Measurements from ENCODE around the gene ITIH2. TPM values are rescaled to one million over a fixed set of nuclear protein-coding genes. Genes with fewer than 3 reads are reported as not detected.
"Not testable (repeated sequence)": the region's sequence is repeated elsewhere in the genome, so short reads cannot be mapped to it uniquely, and the experiment has no call there.

The ITIH2 gene
- 1,000 to 10,000 TPM in 1 of 2 donors, 100 to 1,000 TPM in 1; 598 to 1,345 TPM for total RNA-seq
- 100 to 1,000 TPM; 261 to 467 TPM for polyA plus RNA-seq

DNA sequence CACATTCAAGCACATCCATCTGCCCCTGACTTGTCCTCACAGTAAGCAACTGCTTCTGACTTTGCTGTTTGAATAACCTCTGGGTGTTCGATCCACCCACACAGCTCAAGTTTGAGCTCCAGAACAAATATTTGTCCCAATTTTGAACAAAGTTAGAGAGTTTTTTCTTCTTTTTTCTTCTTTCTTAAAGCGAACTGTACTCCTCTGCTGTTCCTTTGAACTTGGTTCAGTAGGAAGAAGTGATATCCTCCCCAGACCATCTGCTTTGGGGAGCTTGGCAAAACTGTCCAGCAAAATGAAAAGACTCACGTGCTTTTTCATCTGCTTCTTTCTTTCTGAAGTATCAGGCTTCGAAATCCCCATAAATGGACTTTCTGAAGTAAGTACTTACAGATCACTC lies at the start of gene ITIH2:
ITIH2 (plus strand) TSS at position 177 of the 400 bp plus-strand sequence; CDS start at position 296, 119 bp downstream.
- Histone ChIP-seq H3K9me3 (ENCODE audit: control insufficient read depth in 4 of 4, low read length in 3 of 4) (no peaks in the 10 kb centered on the region), H3K27me3 (ENCODE audit: control insufficient read depth in 4 of 4, insufficient read depth in 4 of 4, low read length in 3 of 4) (no peaks in the 10 kb centered on the region), H3K9ac (ENCODE audit: low read depth in 1 of 2, low read length in 2 of 2) (peak within 1 kb of the TSS; percentile 52 to 59), H3K36me3 (ENCODE audit: control insufficient read depth in 4 of 4, insufficient read depth in 3 of 4, low read depth in 1 of 4, low read length in 3 of 4) (no peaks in the 10 kb centered on the region), H3K27ac (ENCODE audit: low read depth in 1 of 2, low read length in 2 of 2) (peak within 1 kb of the TSS; percentile 46), H3K4me3 (ENCODE audit: low read depth in 1 of 3, low read length in 3 of 3) (peak within 1 kb of the TSS; percentile 71 to 93 (median 82)), H3K4me1 (ENCODE audit: control insufficient read depth in 4 of 4, insufficient read depth in 4 of 4, low read length in 3 of 4) (peaks cover 9 to 57% (median 42%) of the 10 kb centered on the region in 4 donors)
- 24% methylated on average over 4 of the region's 4 CpGs for WGBS
- no peak for TF ChIP-seq GABPA (IDR thresholded peaks at IDR 0.05 in 1 of 2, conservative IDR thresholded peaks at IDR 0.05 in 1 of 2)
- TF ChIP-seq SP1 (IDR thresholded peaks at IDR 0.05) = peak; percentile 13
- no peak for TF ChIP-seq JUND (IDR thresholded peaks at IDR 0.05)
- TF ChIP-seq, protein P1, sequence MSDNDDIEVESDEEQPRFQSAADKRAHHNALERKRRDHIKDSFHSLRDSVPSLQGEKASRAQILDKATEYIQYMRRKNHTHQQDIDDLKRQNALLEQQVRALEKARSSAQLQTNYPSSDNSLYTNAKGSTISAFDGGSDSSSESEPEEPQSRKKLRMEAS (IDR thresholded peaks at IDR 0.05) = peak; percentile 35
- peak; percentile 23 for TF ChIP-seq ZBTB33 (IDR thresholded peaks at IDR 0.05)
- no peak for TF ChIP-seq RAD21 (IDR thresholded peaks at IDR 0.05)
- TF ChIP-seq FOXA2 (IDR thresholded peaks at IDR 0.05) = no peak
- TF ChIP-seq RXRA (IDR thresholded peaks at IDR 0.05) = peak; percentile 17 to 52
- TF ChIP-seq, protein P2, sequence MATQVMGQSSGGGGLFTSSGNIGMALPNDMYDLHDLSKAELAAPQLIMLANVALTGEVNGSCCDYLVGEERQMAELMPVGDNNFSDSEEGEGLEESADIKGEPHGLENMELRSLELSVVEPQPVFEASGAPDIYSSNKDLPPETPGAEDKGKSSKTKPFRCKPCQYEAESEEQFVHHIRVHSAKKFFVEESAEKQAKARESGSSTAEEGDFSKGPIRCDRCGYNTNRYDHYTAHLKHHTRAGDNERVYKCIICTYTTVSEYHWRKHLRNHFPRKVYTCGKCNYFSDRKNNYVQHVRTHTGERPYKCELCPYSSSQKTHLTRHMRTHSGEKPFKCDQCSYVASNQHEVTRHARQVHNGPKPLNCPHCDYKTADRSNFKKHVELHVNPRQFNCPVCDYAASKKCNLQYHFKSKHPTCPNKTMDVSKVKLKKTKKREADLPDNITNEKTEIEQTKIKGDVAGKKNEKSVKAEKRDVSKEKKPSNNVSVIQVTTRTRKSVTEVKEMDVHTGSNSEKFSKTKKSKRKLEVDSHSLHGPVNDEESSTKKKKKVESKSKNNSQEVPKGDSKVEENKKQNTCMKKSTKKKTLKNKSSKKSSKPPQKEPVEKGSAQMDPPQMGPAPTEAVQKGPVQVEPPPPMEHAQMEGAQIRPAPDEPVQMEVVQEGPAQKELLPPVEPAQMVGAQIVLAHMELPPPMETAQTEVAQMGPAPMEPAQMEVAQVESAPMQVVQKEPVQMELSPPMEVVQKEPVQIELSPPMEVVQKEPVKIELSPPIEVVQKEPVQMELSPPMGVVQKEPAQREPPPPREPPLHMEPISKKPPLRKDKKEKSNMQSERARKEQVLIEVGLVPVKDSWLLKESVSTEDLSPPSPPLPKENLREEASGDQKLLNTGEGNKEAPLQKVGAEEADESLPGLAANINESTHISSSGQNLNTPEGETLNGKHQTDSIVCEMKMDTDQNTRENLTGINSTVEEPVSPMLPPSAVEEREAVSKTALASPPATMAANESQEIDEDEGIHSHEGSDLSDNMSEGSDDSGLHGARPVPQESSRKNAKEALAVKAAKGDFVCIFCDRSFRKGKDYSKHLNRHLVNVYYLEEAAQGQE (IDR thresholded peaks at IDR 0.05) = peak; percentile 58
- peak; percentile 63 for TF ChIP-seq YY1 (IDR thresholded peaks at IDR 0.05)
- TF ChIP-seq NR2F2 (IDR thresholded peaks at IDR 0.05) = no peak
- no peak for TF ChIP-seq FOXA1 (IDR thresholded peaks at IDR 0.05)
- no peak for TF ChIP-seq HNF4G (IDR thresholded peaks at IDR 0.05)
- TF ChIP-seq HNF4A (conservative IDR thresholded peaks at IDR 0.05) = peak; percentile 36 to 57
- TF ChIP-seq CTCF (IDR thresholded peaks at IDR 0.05; ENCODE audit: low read depth, low read length, missing input control) = no peak
- TF ChIP-seq ATF3 (IDR thresholded peaks at IDR 0.05) = no peak
- TF ChIP-seq TAF1 (conservative IDR thresholded peaks at IDR 0.05) = peak; percentile 94
- TF ChIP-seq EGR1 (IDR thresholded peaks at IDR 0.05; ENCODE audit: low read depth in 2 of 2) = peak in 1 of 2 donors; percentile 44
- no peak for DNase-seq (ENCODE audit: low spot score)

DNA sequence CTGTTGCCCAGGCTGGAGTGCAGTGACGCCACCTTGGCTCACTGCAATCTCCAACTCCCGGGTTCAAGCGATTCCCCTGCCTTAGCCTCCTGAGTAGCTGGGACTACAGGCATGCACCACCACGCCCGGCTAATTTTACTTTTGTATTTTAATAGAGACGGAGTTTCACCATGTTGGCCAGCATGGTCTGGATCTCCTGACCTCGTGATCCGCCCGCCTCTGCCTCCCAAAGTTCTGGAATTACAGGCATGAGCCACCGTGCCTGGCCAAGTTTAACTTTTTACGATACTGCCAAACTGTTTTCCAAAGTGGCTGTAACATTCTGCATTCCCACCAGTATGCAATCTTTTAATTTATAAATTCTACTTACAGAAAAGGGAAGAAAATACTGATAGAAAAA lies 46.0 kb upstream of the ITIH2 start:
- not testable (repeated sequence) for H3K36me3 ChIP-seq (ENCODE audit: control insufficient read depth in 4 of 4, insufficient read depth in 3 of 4, low read depth in 1 of 4, low read length in 3 of 4); H3K9me3 ChIP-seq (ENCODE audit: control insufficient read depth in 4 of 4, low read length in 3 of 4)
- WGBS = 90% methylated on average over 11 of the region's 11 CpGs

More for the DNA sequence above, 46.0 kb upstream of the ITIH2 start:
- not testable (repeated sequence) for H3K4me1 ChIP-seq (ENCODE audit: control insufficient read depth in 4 of 4, insufficient read depth in 4 of 4, low read length in 3 of 4); H3K27me3 ChIP-seq (ENCODE audit: control insufficient read depth in 4 of 4, insufficient read depth in 4 of 4, low read length in 3 of 4); DNase-seq (ENCODE audit: low spot score); H3K4me3 ChIP-seq (ENCODE audit: low read depth in 1 of 3, low read length in 3 of 3); H3K27ac ChIP-seq (ENCODE audit: low read depth in 1 of 2, low read length in 2 of 2); H3K9ac ChIP-seq (ENCODE audit: low read depth in 1 of 2, low read length in 2 of 2)

All from liver (tissue), 9 donors.